Limb (tissue), 2 donors: ENCODE results near the gene GRIK3.

Experiments
- DNase-seq, 2 donors: peaks; one replicate each; pipeline ENCODE4 v3.0.0-alpha.2; 2016; ENCODE audit errors: extremely low spot score in 2 of 2

Gene GRIK3

GRCh38 chr1:36858981-36859380 lies 175.3 kb downstream of the GRIK3 start:
- DNase-seq = no peak

GRCh38 chr1:36858553-36858952 lies 175.8 kb downstream of the GRIK3 start:
- DNase-seq = no peak

DNA sequence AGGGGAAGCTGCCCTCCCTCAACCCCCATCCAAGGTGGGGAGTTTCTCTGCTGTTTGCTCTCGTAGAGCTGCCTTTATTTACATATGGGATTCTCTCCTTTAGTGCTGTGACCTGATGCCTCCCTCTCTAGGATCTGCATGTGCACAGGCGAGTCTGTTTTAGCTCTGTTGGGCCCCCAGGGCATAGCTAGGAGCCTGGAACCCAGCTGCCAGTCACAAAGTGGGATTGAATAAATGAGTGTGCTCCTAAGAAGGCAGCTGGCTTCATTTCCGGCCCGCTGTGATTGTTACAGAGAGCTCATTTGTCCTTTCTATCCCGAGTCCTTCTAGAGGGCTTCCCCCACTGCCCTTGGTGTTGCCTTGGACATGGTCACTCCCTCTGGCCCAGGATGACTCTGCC lies 176.6 kb downstream of the GRIK3 start:
- DNase-seq = no peak

DNA sequence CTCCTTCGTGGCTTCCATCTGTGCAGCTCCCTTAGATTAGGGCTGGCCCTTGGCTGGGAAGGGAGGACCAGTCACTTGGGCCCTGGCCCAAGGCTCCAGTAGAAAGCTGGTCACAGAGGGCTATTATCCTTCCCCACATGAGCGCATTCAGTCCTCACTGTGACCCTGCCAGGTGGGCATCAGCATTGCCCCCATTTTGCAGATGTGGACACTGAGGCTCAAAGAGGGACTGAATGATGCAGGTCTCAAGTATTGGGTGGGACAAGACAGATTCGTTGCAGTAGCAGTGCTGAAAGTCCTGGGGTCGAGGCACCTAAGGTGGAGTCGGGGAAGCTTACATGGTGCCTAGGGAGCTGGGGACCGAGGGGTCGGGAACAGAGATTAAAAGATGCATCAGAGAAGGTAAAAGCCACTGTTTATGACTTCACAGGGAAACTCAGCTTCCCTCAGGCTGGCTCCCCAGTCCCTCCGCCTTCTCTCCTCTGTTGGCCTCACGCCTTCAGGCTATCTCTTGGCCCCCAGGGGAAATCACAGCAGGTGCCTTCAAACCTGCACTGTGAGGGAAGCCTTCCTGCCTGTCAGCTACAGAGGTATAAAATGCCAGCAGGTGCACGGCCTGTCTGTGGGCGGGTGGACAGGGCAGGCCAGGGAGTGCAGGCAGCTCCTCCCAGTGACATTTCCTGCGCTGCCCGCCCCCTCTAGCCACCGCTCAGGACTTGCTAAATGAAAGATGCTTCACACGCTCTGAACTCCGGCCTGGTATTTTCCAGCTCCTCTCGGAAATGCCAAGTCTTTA lies 178.4 kb downstream of the GRIK3 start:
- DNase-seq = no peak

- DNase-seq = no peak
Measured at GRCh38 chr1:36853638-36854037, 180.7 kb downstream of the GRIK3 start.

- DNase-seq = no peak
Measured at GRCh38 chr1:36852586-36852985, 181.7 kb downstream of the GRIK3 start.

GRCh38 chr1:36851595-36851994 lies 182.7 kb downstream of the GRIK3 start:
- no peak for DNase-seq

GRCh38 chr1:36851087-36851486 lies 183.2 kb downstream of the GRIK3 start:
- no peak for DNase-seq

DNA sequence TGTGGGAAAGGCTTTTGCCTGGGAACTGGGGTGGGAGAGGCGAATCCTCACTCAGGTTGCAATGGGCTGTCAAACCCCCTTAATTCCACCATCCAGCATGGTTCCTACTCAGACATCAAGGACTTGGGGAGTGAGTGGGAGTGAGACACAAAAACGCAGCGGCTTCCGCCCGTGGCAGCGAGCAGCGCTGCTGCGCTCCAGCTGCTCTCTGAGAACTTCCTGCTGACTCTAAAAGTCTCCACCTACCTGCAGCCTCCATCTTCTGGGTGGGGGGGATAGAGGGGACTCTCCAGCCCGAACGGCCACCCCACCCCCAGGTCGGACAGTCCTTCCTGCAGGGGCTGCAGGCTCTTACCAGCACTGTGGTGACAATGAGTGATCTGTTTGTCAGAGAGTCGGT lies 184.4 kb downstream of the GRIK3 start:
- no peak for DNase-seq

GRCh38 chr1:36847761-36848160 lies 186.6 kb downstream of the GRIK3 start:
- no peak for DNase-seq

DNA sequence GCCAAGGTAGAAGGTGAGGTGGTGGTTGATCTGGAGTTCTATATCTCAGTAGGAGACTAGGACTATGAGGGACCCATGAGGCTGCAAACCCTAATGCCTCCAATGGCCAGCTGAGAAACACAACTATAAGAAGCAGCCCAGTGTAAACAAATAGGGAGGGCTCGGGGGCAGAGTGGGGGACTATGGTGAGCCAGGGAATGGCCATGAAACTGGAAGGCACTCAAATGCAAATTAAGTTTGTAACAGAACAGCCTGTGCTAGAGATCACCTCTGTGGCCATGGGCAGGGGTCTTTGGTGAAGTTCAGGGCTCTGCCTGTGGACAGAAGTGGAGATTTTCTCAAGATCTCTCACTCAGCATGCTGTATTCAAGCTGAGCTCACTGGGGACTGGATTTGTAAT lies 187.1 kb downstream of the GRIK3 start:
- DNase-seq = no peak

DNA sequence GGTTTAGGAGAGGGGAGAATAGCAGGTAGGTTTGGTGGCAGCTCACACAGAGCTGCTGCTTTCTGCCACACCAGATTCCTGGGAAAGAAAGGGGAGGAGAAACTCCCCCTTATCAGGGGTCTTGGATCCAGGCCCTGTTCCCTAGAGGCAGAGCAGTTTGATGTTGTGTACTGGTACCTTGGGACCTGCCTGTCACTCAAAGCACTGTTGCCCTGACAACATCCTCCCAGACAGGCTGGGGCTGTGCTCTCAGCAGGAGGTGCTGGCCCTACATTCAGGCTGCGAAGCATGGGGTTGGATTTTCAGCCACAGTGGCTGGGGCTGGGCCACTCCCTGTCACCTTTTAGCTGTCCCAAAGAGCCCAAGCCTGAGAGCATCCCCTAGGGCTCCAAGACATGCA lies 188.0 kb downstream of the GRIK3 start:
- no peak for DNase-seq

GRCh38 chr1:36845802-36846201 lies 188.5 kb downstream of the GRIK3 start:
- DNase-seq = no peak

DNA sequence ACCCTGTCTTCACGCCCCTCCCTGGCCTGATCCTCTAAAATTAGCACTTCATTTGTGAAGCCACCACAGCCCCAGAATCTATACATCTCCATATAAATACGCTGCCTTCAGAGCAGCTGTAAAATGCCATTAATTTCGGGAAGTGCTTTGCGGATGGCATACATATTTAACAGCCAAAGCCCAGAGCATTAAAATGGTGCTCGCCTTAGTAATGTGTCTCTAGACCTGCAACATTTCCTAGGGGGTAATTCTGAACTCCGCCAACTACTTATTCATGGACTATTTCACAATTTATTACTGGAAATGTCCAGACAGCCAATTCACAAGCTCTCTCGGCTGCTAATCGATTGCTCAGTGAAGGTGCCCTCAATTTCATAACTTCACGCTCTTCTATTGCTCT lies 189.4 kb downstream of the GRIK3 start:
- no peak for DNase-seq

DNA sequence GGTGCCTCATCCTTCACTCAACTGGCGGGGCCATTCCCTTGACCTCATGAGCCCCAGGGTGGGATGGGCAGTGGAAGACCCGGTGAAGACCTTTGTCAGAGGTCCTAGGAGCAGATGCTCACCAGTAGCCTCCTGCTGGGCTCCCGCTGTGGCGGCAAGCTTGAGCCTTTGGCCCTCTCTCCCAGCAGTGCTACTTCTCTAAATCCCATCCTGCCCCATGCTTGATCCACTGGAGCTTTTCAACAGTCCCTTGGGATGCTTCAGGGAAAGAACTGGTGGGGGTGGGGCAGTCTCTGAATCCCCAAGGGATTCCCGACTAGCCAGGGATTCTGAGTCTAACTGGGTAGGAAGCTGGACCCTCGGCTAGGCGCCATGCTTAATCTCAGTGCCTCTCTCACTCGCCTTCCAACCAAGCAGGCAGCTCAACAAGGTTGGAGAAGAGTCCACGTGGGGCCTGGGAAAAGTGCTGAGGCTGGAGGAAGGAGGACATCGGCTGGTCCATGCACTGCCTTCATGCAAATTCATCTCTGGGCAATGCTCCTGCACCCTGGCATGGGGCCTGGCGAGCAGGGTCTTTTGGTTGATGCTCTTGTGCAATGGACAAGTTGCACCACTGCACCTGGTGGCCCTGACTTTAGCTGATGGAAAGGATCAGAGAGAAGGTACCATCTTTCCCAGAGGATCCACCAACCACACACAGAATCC lies 190.3 kb downstream of the GRIK3 start:
- no peak for DNase-seq

GRCh38 chr1:36843027-36843426 lies 191.3 kb downstream of the GRIK3 start:
- no peak for DNase-seq

DNA sequence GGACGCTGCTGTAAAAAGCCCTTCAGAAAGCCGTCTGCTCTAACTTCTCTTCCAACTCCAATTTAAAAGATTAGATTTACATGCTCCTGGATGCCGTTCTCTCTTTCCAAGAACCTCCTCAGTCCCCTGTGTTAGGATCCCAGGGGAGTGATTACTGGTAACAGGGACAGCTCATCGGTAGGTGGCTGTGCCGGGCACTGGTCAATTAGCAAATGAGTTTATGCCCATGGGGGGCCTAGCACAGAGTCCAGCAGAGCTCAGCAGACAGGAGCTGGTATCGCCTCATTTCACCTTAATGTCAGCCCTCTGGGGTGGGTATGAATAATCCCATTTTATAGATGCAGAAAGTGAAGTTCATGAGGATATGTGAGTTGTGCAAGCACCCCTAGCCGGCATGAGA lies 191.9 kb downstream of the GRIK3 start:
- DNase-seq = no peak

DNA sequence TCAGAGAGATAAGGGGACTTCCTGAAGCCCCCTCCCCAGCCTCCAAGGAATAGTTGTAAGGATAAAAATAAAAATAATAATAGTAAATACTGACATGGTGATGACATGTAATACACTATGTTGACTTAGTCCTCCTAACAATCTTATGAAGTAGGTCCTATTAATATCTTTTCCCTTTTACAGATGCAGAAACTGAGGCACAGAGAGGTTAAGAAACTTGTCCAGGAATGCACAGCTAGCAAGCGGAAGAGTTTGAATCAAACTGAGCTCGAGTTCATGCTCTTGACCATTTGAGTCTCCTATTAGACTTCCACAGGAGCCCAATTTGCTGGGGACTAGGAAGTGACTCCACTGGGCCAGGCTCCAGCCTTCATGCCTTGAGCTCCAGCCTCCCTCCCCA lies 194.8 kb downstream of the GRIK3 start:
- DNase-seq = no peak

- no peak for DNase-seq
Measured at GRCh38 chr1:36838888-36839287, 195.4 kb downstream of the GRIK3 start.

- DNase-seq = no peak
Measured at GRCh38 chr1:36836916-36837315, 197.4 kb downstream of the GRIK3 start.

DNA sequence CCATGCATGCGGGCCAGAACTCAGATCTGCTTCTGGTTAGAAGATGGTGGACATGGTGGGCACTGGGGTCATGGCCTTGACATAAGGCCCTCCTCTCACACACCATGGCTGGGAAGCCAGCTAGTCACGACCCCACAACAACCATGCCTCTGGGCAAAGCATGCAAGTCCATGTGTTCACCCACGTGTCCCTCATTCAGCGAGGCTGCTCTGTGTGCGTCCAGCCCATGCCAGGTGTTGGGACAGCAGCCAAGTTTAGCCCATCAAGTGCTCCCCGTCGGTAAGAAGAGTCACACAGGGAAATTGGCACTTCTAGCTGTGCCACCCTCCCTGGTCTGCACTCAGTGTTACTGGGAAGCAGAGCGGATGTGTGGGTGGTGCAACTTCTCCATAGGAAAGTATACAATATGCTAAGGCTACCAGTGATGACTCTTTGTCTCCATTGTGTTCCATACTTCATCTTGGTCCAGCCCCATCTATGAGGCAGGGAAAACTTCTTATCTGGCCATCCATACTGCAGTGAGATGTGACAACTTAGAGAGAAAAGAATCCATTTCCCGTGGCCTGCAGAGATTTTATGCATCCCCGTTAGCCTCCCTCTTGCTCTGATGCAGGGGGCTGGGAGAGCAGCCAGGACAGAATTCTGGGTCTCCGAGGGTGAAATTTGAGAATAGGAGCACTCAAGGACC lies 198.0 kb downstream of the GRIK3 start:
- no peak for DNase-seq

DNA sequence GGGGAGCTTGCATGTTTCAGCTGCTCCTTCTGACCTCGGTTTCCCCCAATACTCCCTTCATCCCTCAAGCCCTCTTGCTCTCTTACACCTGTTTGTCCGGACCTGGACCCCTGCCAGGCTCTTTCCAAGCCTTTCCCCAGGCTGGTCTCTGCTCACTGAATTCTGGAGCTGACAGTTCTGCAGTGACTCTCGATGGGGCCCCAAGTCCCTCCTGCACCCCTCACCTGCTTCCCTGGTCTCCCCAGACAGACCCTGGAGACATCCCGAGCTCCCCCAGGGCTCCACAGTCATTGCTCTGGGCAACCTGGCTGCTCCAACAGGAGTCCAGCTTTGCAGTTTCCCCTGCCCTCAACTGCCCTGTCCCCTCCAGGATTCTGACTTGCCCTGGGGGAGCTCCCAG lies 198.6 kb downstream of the GRIK3 start:
- no peak for DNase-seq
